HepG2 (cell line): Measurements from ENCODE around the gene CFAP69. TPM values are rescaled to one million over a fixed set of nuclear protein-coding genes. Genes with fewer than 3 reads are reported as not detected.

ENCODE experiments used
- ARHGAP35 ChIP-seq: sonication (generic); formaldehyde crosslinking; IDR thresholded peaks from 2 replicates; pipeline ENCODE4 v1.9.0; 2022; ENCODE audit warnings: mild to moderate bottlenecking, inconsistent platforms, moderate library complexity, missing genetic modification reagents, borderline replicate concordance
- CEBPB ChIP-seq: IDR thresholded peaks from 2 replicates; pipeline ENCODE4 v1.6.1; 2011; ENCODE audit warnings: low read depth, low read length, improper control_type of control experiment, borderline replicate concordance
- FOXO1 ChIP-seq: sonication (generic); formaldehyde crosslinking; IDR thresholded peaks from 2 replicates; pipeline ENCODE4 v1.4.0; 2020; ENCODE audit warnings: missing genetic modification reagents
- SMAD1 ChIP-seq: sonication (generic); formaldehyde crosslinking; IDR thresholded peaks from 2 replicates; pipeline ENCODE4 v1.4.0; 2020; ENCODE audit warnings: missing genetic modification reagents, low read depth, mild to moderate bottlenecking, borderline replicate concordance
- SRSF9 ChIP-seq: fragments of 200-400 bp; formaldehyde crosslinking; IDR thresholded peaks from 2 replicates; pipeline ENCODE4 v1.6.1; 2018; ENCODE audit warnings: borderline replicate concordance, mild to moderate bottlenecking, low read depth, low read length; ENCODE audit not compliant: insufficient read depth, poor library complexity, severe bottlenecking
- WIZ ChIP-seq: sonication (generic); formaldehyde crosslinking; IDR thresholded peaks from 2 replicates; pipeline ENCODE4 v1.5.1; 2020; ENCODE audit warnings: mild to moderate bottlenecking, missing genetic modification reagents
- polyA plus RNA-seq, 8 experiments: library from polyadenylated mRNA; depleted of rRNA in 3 of 8; stranded (reverse) in 7 of 8; unstranded in 1 of 8; fragments of >200 nt; fragmentation: Illumina TruSeq in 4 of 8; extraction: Trizol in 4 of 8; gene quantifications; 2 replicates each; pipeline versions ENCODE4 v1.2.1 to v1.2.3, GENCODE V29; 2011 to 2016; ENCODE audit warnings: low read depth in 4 of 8, missing spikeins in 1 of 8, mixed read lengths in 1 of 8; ENCODE audit not compliant: insufficient read depth in 1 of 8
- total RNA-seq, 5 experiments: library from RNA; depleted of rRNA; stranded (reverse); fragments of >200 nt; fragmentation: Illumina TruSeq; extraction: Trizol; gene quantifications; 2 replicates each; pipeline ENCODE4 v1.2.3, GENCODE V29; 2016; ENCODE audit warnings: low read depth in 1 of 5
- TF ChIP-seq, protein P1 (sequence below): sonication (generic); formaldehyde crosslinking; IDR thresholded peaks from 2 replicates; pipeline ENCODE4 v1.4.0; 2020; ENCODE audit warnings: missing genetic modification reagents, borderline replicate concordance
- TF ChIP-seq, protein P2 (sequence below): sonication (generic); formaldehyde crosslinking; IDR thresholded peaks from 2 replicates; pipeline ENCODE4 v1.5.1; 2020; ENCODE audit warnings: mild to moderate bottlenecking, missing genetic modification reagents, moderate library complexity
- TF ChIP-seq, protein P3 (sequence below): sonication (generic); formaldehyde crosslinking; IDR thresholded peaks from 2 replicates; pipeline ENCODE4 v1.4.0; 2020; ENCODE audit warnings: missing genetic modification reagents, borderline replicate concordance

Gene CFAP69
- total and polyA plus RNA-seq, 2 of the 13 experiments (the other 11 are each of a cell fraction or from before 2014, with no cell fraction given), result 2.2 to 4.0 TPM

DNA sequence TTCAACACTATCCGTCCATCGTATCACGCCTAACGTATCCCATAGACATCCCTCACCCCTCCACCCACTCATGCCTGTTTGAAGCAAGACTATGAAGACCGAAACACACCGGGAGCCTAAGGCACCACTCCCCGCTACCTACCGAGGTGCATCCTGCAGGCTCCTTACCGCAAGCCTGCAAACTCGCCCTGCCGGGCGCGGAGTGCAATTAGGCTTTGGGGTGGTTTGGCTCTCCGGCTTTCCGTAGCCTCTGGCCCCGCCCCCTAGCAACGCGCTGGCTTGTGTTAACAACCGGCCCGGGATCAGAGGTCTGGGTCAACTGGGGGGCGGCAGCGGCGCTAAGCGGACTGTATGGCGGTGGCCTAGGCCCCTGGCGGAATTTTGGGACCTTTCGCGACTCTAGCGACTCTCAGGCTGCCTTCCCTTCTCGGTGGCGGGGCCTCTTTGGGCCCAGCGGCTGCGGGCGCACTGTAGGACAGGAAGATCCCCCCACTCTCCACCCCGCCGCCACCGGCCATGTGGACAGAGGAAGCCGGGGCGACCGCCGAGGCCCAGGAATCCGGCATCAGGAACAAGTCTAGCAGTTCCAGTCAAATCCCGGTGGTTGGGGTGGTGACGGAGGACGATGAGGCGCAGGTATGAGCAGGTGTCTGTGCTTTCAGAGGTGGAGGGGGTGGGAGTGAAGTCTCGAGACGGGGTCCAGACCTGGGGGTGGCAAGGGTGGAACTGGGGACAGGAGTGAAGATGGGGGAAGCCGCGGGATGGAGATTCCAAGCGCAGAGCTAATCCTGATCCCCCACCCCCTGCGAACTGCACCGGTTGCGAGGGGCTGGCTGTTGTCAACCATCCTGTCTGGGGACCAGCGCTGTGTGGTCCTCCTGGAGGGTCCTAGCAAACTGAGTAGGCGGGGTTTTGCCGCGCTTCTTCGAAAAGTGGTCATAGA, at the start of gene CFAP69 (continued):
- TF ChIP-seq, protein P1, sequence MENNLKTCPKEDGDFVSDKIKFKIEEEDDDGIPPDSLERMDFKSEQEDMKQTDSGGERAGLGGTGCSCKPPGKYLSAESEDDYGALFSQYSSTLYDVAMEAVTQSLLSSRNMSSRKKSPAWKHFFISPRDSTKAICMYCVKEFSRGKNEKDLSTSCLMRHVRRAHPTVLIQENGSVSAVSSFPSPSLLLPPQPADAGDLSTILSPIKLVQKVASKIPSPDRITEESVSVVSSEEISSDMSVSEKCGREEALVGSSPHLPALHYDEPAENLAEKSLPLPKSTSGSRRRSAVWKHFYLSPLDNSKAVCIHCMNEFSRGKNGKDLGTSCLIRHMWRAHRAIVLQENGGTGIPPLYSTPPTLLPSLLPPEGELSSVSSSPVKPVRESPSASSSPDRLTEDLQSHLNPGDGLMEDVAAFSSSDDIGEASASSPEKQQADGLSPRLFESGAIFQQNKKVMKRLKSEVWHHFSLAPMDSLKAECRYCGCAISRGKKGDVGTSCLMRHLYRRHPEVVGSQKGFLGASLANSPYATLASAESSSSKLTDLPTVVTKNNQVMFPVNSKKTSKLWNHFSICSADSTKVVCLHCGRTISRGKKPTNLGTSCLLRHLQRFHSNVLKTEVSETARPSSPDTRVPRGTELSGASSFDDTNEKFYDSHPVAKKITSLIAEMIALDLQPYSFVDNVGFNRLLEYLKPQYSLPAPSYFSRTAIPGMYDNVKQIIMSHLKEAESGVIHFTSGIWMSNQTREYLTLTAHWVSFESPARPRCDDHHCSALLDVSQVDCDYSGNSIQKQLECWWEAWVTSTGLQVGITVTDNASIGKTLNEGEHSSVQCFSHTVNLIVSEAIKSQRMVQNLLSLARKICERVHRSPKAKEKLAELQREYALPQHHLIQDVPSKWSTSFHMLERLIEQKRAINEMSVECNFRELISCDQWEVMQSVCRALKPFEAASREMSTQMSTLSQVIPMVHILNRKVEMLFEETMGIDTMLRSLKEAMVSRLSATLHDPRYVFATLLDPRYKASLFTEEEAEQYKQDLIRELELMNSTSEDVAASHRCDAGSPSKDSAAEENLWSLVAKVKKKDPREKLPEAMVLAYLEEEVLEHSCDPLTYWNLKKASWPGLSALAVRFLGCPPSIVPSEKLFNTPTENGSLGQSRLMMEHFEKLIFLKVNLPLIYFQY (CRISPR knock-in tag), result peak; percentile 95
- no peak for TF ChIP-seq SRSF9
- TF ChIP-seq, protein P2, sequence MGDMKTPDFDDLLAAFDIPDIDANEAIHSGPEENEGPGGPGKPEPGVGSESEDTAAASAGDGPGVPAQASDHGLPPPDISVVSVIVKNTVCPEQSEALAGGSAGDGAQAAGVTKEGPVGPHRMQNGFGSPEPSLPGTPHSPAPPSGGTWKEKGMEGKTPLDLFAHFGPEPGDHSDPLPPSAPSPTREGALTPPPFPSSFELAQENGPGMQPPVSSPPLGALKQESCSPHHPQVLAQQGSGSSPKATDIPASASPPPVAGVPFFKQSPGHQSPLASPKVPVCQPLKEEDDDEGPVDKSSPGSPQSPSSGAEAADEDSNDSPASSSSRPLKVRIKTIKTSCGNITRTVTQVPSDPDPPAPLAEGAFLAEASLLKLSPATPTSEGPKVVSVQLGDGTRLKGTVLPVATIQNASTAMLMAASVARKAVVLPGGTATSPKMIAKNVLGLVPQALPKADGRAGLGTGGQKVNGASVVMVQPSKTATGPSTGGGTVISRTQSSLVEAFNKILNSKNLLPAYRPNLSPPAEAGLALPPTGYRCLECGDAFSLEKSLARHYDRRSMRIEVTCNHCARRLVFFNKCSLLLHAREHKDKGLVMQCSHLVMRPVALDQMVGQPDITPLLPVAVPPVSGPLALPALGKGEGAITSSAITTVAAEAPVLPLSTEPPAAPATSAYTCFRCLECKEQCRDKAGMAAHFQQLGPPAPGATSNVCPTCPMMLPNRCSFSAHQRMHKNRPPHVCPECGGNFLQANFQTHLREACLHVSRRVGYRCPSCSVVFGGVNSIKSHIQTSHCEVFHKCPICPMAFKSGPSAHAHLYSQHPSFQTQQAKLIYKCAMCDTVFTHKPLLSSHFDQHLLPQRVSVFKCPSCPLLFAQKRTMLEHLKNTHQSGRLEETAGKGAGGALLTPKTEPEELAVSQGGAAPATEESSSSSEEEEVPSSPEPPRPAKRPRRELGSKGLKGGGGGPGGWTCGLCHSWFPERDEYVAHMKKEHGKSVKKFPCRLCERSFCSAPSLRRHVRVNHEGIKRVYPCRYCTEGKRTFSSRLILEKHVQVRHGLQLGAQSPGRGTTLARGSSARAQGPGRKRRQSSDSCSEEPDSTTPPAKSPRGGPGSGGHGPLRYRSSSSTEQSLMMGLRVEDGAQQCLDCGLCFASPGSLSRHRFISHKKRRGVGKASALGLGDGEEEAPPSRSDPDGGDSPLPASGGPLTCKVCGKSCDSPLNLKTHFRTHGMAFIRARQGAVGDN (CRISPR knock-in tag), result peak; percentile 89
- TF ChIP-seq FOXO1 (CRISPR knock-in tag), result no peak; the same call in 1 of the 2 replicates
- TF ChIP-seq, protein P3, sequence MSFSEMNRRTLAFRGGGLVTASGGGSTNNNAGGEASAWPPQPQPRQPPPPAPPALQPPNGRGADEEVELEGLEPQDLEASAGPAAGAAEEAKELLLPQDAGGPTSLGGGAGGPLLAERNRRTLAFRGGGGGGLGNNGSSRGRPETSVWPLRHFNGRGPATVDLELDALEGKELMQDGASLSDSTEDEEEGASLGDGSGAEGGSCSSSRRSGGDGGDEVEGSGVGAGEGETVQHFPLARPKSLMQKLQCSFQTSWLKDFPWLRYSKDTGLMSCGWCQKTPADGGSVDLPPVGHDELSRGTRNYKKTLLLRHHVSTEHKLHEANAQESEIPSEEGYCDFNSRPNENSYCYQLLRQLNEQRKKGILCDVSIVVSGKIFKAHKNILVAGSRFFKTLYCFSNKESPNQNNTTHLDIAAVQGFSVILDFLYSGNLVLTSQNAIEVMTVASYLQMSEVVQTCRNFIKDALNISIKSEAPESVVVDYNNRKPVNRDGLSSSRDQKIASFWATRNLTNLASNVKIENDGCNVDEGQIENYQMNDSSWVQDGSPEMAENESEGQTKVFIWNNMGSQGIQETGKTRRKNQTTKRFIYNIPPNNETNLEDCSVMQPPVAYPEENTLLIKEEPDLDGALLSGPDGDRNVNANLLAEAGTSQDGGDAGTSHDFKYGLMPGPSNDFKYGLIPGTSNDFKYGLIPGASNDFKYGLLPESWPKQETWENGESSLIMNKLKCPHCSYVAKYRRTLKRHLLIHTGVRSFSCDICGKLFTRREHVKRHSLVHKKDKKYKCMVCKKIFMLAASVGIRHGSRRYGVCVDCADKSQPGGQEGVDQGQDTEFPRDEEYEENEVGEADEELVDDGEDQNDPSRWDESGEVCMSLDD (CRISPR knock-in tag), result no peak
- TF ChIP-seq CEBPB, result no peak
- peak; percentile 70; the same call in 1 of the 2 replicates for TF ChIP-seq SMAD1 (CRISPR knock-in tag)
- no peak for TF ChIP-seq WIZ (CRISPR knock-in tag)
- TF ChIP-seq ARHGAP35, result peak; percentile 69; the same call in 1 of the 2 replicates
